GM19025 (cell line): ENCODE results near the gene PSPN.
"Not testable (repeated sequence)": the region's sequence is repeated elsewhere in the genome, so short reads cannot be mapped to it uniquely, and the experiment has no call there.

Source experiments
- ATAC-seq: cut with Tn5 transposase; IDR thresholded peaks from one replicate; pipeline ENCODE4 v1.9.1; 2021; ENCODE audit warnings: mild to moderate bottlenecking, low read depth, moderate library complexity; ENCODE audit not compliant: unreplicated experiment

The PSPN gene

GRCh38 chr19:6374161-6374709 lies 1.5 kb downstream of the PSPN start:
- ATAC-seq: no peak

GRCh38 chr19:6373813-6374108 lies 2.0 kb downstream of the PSPN start:
- ATAC-seq: no peak

GRCh38 chr19:6373096-6373812 lies 2.5 kb downstream of the PSPN start:
- peak; percentile 45 for ATAC-seq

- peak; percentile 70 for ATAC-seq
These were observed 3.1 kb downstream of the PSPN start, which contains the start of gene ALKBH7 for GRCh38 chr19:6372594-6373095. Gene ALKBH7, plus strand, starts transcription at chr19:6372794. Its CDS starts 27 bp downstream, at chr19:6372821.

DNA sequence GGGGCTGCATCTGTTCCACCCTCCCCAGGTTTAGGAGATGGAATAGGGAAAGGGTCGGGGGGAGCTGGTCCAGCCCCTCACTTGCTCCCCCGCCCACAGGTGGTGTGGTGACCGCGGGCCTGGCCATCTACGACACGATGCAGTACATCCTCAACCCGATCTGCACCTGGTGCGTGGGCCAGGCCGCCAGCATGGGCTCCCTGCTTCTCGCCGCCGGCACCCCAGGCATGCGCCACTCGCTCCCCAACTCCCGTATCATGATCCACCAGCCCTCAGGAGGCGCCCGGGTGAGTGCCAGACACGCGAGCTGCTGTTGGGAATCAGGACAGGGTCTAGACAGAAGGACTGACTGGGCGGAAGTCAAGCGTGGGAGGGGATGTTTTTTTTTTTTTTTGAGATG lies 11.4 kb downstream of the PSPN start:
- ATAC-seq: no peak

- ATAC-seq: no peak
These were observed 13.4 kb downstream of the PSPN start for GRCh38 chr19:6362351-6362801.

GRCh38 chr19:6362027-6362350 lies 13.7 kb downstream of the PSPN start:
- no peak for ATAC-seq

DNA sequence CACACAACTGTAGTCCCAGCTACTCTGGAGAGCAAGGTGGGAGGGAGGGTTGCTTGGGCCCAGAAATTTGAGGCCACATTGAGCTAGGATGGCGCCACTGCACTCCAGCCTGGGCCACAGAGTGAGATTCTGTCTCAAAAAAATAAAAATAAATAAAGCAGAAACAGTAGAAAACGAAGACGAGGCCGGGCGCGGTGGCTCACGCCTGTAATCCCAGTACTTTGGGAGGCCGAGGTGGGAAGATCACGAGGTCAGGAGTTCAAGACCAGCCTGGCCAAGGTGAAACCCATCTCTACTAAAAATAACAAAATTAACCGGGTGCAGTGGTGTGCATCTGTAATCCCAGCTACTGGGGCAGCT lies 14.9 kb downstream of the PSPN start:
- ATAC-seq: not testable (repeated sequence)

DNA sequence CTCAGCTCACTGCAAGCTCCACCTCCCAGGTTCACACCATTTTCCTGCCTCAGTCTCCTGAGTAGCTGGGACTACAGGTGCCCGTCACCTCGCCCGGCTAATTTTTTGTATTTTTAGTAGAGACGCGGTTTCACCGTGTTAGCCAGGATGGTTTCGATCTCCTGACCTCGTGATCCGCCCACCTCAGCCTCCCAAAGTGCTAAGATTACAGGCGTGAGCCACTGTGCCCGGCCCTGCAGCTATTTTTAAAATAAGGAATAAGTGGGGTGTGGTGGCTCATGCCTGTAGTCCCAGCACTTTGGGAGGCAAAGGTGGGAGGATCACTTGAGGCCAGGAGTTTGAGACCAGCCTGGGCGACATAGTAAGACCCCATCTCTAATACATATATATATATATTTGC lies 15.3 kb downstream of the PSPN start:
- ATAC-seq: not testable (repeated sequence)

DNA sequence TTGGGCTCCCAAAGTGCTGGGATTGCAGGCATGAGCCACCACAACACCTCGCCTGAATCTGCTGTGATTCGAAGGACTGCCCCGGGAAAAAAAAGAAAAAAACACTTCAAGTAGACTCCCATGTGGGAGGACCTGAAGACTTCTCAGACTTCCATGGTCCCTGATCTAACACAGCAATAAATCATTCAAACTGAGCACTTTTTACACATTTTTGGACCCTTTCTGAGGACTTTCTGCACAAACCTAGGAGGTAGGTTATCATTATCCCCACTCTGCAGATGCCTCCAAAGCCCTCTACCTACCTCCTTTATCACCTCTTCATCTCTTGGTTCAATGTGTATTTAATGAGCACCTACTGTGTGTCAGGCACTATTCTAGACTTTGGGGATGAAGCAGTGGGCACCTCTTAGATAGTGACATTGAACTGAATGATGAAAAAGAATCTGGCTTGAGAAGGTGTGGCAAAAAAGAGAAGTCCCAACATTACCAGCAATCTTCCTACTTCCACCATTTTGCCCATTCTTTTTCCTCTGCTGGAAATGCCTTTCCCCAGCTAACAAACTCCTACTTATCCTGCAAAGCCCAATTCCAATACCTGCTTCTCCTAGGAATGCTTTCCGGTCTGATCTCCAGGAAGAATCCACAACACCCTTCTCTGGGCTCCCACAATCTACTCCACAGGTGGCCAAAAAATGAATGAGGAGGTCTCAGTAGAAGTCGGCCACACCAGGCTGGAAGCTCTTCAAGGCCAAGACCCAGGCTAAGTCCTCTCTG lies 16.0 kb downstream of the PSPN start:
- ATAC-seq: no peak

DNA sequence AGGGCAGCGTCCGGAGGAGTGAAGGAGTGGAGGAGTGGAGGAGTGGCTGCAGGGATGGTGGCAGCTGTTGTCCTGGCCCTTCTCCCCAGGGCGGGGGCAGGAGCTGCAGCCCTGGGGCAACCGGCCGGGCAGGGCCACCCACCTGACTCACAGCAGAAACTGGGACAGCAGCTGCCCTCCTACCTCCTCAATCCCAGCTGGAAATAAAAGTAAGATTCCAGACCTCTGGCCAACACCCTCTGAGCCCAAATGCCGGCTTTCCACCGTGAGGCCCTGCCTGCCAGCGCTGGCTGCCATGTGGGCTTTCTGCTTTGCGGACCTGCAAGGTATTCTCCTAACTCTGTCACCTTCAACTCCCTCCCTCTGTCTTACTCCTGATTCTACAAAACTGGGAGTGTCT lies 17.7 kb downstream of the PSPN start:
- ATAC-seq: no peak

- ATAC-seq: no peak
These were observed 18.6 kb downstream of the PSPN start for GRCh38 chr19:6357174-6357573.

DNA sequence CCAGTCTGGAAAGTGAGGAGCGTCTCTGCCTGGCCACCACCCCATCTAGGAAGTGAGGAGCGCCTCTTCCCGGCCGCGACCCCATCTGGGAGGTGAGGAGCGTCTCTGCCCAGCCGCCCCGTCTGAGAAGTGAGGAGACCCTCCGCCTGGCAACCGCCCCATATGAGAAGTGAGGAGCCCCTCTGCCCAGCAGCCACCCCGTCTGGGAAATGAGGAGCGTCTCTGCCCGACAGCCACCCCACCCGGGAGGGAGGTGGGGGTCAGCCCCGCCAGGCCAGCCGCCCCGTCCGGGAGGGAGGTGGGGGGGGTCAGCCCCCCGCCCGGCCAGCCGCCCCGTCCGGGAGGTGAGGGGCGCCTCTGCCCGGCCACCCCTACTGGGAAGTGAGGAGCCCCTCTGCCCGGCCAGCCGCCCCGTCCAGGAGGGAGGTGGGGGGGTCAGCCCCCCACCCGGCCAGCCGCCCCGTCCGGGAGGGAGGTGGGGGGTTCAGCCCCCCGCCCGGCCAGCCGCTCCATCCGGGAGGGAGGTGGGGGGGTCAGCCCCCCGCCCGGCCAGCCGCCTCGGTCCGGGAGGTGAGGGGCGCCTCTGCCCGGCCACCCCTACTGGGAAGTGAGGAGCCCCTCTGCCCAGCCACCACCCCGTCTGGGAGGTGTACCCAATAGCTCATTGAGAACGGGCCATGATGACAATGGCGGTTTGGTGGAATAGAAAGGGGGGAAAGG lies 20.3 kb downstream of the PSPN start:
- not testable (repeated sequence) for ATAC-seq

DNA sequence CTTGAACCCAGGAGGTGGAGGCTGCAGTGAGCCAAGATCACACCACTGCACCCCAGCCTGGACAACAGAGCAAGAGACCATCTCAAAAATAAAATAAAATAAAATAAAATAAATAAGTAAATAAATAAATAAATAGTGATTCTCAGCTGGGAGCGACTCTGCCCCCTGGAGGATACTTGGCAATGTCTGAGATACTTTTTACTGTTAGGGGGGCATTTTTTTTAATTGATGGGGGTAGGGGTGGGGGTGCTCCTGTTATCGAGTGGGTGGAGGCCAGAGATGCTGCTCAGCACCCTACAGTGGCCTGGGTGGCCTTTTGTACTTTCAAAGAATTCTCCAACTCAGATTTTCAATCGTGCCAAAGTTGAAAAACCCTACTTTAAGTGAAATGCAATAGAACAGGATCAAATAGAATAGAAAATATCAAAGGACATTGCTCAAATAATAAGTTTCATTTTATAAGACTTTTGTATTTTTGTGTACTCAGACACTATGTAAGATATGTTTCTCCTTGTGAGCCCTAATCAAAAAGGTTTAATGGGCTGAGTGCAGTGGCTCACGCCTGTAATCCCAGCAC lies 21.5 kb downstream of the PSPN start:
- no peak for ATAC-seq

DNA sequence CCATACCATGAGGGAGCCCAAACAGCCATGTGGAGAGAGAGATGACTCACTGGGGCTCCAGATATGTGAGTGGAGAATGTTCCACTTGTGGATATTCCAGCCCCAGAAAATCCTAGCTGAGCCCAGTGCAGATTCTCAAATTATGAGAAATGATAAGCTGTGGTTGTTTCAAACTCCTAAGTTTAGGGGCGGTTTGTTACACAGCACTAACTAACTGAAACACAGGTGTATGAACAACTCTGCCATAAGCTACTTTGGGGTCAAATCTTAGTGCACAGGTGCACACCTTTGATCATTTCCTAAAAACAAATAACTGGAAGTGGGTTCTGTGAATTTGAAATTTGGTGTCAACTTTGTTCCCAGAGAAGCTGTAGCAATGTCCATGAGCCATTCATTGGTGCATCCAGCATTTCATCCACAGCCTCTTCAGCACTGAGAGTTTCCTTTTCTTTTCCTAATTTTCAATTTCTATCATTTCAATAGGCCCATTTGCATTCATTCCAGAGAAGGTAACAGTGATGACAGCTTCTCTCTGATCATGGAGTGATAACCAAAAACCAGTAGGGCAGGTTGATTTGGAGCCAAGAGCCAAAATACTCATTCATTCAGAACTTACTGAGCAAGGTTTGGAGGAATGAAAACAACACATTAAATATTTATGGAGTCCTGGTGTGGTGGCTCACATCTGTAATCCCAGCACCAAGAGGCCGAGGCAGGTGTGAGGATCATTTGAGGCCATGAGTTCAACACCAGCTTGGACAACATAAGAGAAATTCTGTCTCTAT lies 23.2 kb downstream of the PSPN start:
- ATAC-seq: no peak

DNA sequence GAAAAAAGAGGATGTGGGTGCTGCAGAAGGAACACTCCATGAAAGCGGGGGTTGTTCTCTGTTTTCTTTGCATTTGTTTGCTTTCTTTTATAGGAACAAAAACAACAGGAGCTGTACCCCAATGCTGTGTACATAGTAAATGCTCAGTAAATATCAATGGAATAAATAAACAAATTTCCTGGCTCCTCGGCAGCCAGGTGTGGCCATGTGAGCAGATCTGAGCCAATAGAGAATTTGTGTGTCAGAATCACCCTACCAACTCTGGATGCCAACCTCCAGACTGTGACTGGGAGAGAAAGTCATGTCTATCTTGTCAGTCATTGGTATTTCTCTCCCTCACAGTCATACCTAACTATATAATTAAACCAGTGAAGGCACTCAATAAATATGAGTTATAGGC lies 25.0 kb downstream of the PSPN start:
- no peak for ATAC-seq

GRCh38 chr19:6349271-6349670 lies 26.5 kb downstream of the PSPN start:
- not testable (repeated sequence) for ATAC-seq

DNA sequence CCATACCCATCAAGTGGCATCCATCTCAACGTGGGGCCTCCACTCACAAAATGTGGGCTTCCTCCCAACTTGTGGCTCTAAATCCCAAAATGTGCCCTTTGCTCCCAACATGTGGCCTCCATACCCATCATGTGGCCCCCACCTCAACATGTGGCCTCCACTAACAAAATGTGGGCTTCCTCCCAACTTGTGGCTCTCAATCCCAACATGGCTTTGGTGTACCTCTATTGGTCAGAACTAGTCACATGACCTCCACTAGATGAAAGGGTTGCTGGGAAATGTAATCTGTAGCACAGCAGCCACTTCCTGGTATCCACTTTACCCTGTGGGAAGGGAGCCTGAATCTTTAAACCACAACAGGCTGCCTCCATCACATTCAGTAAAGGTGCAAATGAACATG lies 32.3 kb downstream of the PSPN start:
- no peak for ATAC-seq

DNA sequence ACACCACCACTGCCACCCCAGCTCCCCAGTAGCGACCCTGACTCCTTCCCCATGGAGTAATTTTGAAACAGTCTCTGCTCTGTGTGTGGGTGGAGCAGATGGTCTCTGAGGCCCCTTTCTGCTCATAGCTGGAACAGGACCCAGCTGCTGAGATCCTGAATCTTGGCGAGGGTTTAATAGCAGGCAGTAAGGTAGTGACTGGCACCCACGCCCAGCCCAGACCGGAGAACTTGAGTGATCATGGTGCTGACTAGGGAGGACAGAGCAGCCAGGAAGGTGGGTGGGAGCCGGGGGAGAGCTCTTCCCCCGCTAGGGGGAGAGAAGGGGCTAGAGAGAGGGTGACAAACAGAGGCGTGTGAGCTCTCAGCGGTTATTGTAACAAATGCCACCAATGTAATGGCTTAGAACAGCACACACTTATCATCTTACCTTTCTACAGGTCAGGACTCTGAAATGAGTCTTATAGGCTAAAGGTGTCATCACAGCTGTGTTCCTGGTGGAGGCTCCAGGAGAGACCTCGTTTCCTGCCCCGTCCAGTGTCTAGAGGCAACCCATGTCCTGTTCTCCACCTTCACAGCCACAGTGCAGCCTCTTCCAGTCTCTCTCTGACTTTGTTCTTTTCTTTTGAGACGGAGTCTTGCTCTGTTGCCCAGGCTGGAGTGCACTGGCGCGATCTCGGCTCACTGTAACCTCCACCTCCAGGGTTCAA lies 35.1 kb downstream of the PSPN start:
- no peak for ATAC-seq
